Fibroblast of mammary gland (primary cell): Measurements from ENCODE around the gene TBC1D5.

ENCODE experiments used
- DNase-seq: peaks from one replicate; pipeline ENCODE4 v3.0.0-alpha.2; 2010; ENCODE audit warnings: low read depth
- H3K4me3 ChIP-seq: 2 replicates; pipeline ENCODE4 v1.5.1; 2011; ENCODE audit warnings: low read depth, mild to moderate bottlenecking, low read length, moderate library complexity; ENCODE audit not compliant: control insufficient read depth
- CTCF ChIP-seq: conservative IDR thresholded peaks from 2 replicates; pipeline ENCODE4 v1.5.1; 2011; ENCODE audit warnings: low read depth, low read length, inconsistent platforms; ENCODE audit not compliant: control insufficient read depth, insufficient read depth

TBC1D5 gene

GRCh38 chr3:17125738-17126442 is 616.5 kb downstream of the TBC1D5 start:
- TF ChIP-seq CTCF, result no peak
- no peak overlapping the region for H3K4me3 ChIP-seq
- peak; percentile 8 for DNase-seq

DNA sequence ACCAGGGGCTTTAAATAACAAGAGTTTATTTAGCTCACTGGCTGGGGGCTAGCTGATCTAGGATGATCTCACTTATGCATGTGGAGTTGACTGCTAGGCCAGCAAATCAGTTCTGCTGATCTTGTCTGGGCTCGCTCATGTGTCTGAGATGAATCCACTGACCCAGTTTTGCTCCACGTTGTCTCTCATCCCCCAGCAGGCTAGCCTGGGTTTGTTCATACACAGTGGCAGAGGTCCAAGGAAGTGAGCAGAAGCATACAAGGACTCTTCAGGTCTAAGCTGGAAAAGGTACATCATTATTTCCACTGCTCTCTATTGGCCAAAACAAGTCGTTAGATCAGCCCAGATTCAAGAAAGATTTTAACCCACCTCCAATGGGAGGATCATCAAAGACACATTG is 619.7 kb downstream of the TBC1D5 start:
- DNase-seq, result no peak

DNA sequence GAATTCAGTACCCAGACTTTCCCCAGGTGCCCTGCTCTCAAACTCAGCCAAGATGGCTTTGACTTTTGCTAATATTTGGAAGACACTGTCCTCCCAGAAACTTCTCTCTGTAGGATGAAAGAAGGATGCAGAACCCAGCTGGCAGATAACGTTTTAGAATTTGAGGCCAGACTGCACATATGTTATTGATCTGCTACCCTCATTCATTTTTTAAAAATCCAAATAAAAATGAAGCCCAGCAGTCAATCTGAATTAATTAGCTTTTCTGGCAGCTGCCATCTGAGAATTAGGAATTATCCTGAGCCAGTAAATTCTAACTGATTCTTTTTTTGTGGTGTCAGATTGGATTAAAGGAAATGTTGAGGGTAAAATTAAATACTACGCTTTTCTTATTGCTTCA is 621.1 kb downstream of the TBC1D5 start:
- no peak overlapping the region for H3K4me3 ChIP-seq
- TF ChIP-seq CTCF, result no peak
- DNase-seq, result no peak

More for the DNA sequence above, 619.7 kb downstream of the TBC1D5 start:
- TF ChIP-seq CTCF, result no peak
- no peak overlapping the region for H3K4me3 ChIP-seq

GRCh38 chr3:17120115-17120514 is 622.3 kb downstream of the TBC1D5 start:
- DNase-seq, result no peak
- TF ChIP-seq CTCF, result no peak
- no peak overlapping the region for H3K4me3 ChIP-seq

- H3K4me3 ChIP-seq, result no peak overlapping the region
- DNase-seq, result no peak
- no peak for TF ChIP-seq CTCF
Measured at GRCh38 chr3:17119201-17120072, 623.0 kb downstream of the TBC1D5 start.

GRCh38 chr3:17118771-17119170 is 623.7 kb downstream of the TBC1D5 start:
- no peak for DNase-seq

More at GRCh38 chr3:17118771-17119170, 623.7 kb downstream of the TBC1D5 start:
- no peak for TF ChIP-seq CTCF
- H3K4me3 ChIP-seq, result no peak overlapping the region
